Gastrocnemius medialis (tissue), 4 donors: ENCODE measurements around the gene TSEN15.

Experiments used
- CTCF ChIP-seq, 5 experiments: fragments of 450-650 bp in 3 of 5; fragments of 200-600 bp in 2 of 5; sonication (generic) in 2 of 5; IDR thresholded peaks in 4 of 5; conservative IDR thresholded peaks in 1 of 5; 1 replicate in 4 of 5; 2 replicates in 1 of 5; pipeline ENCODE4 v1.5.1; 2016 to 2019; ENCODE audit warnings: antibody characterized with exemption in 5 of 5, mild to moderate bottlenecking in 3 of 5, moderate library complexity in 3 of 5
- POLR2A ChIP-seq, 2 donors: fragments of 450-650 bp; IDR thresholded peaks; one replicate each; pipeline ENCODE4 v1.6.1; 2017; ENCODE audit warnings: antibody characterized with exemption in 2 of 2, mild to moderate bottlenecking in 2 of 2, moderate library complexity in 2 of 2

GRCh38 chr1:184056921-184057555, 5.5 kb downstream of the TSEN15 start:
- TF ChIP-seq CTCF (IDR thresholded peaks at IDR 0.05 in 4 of 5, conservative IDR thresholded peaks at IDR 0.05 in 1 of 5) (no peak), POLR2A (IDR thresholded peaks at IDR 0.05) (no peak)
